HCT116 (cell line): Measurements from ENCODE around the gene TCF7L1.
"Not testable (repeated sequence)": the region's sequence is repeated elsewhere in the genome, so short reads cannot be mapped to it uniquely, and the experiment has no call there.

Experiments used
- EZH2 ChIP-seq: fragments of 200-600 bp; sonication (generic); IDR thresholded peaks from 2 replicates; pipeline ENCODE4 v1.6.1; 2017; ENCODE audit warnings: antibody characterized with exemption, mixed run types
- POLR2A ChIP-seq: IDR thresholded peaks from 2 replicates; pipeline ENCODE4 v1.7.0; 2011; ENCODE audit warnings: borderline replicate concordance; ENCODE audit not compliant: insufficient read depth, insufficient read length; ENCODE audit errors: extremely low read depth
- POLR2AphosphoS5 ChIP-seq: IDR thresholded peaks from 2 replicates; pipeline ENCODE4 v1.6.1; 2011; ENCODE audit warnings: mild to moderate bottlenecking, low read depth, low read length, moderate library complexity
- SIN3A ChIP-seq: IDR thresholded peaks from 2 replicates; pipeline ENCODE4 v1.6.1; 2012; ENCODE audit warnings: low read depth
- YY1 ChIP-seq: IDR thresholded peaks from 2 replicates; pipeline ENCODE4 v1.6.1; 2011; ENCODE audit warnings: low read length, low read depth, moderate library complexity, mild to moderate bottlenecking; ENCODE audit not compliant: insufficient replicate concordance; ENCODE audit errors: extremely low read depth
- TF ChIP-seq, protein P1 (sequence below): IDR thresholded peaks from 2 replicates; pipeline ENCODE4 v1.6.1; 2012; ENCODE audit warnings: low read depth
- TF ChIP-seq, protein P2 (sequence below), 3 experiments: fragments of 200-600 bp in 1 of 3; sonication (generic) in 1 of 3; IDR thresholded peaks in 2 of 3; conservative IDR thresholded peaks in 1 of 3; 2 replicates each; pipeline ENCODE4 v1.5.1; 2012 to 2017; ENCODE audit warnings: low read depth in 2 of 3, low read length in 2 of 3, antibody characterized with exemption in 1 of 3, borderline replicate concordance in 1 of 3, control low read depth in 1 of 3, mild to moderate bottlenecking in 1 of 3, mixed read lengths in 1 of 3, mixed run types in 1 of 3, moderate library complexity in 1 of 3; ENCODE audit not compliant: insufficient read depth in 1 of 3
- TF ChIP-seq, protein P3 (sequence below): IDR thresholded peaks from 2 replicates; pipeline ENCODE4 v1.6.1; 2011; ENCODE audit warnings: mild to moderate bottlenecking, low read length, moderate library complexity; ENCODE audit not compliant: insufficient replicate concordance; ENCODE audit errors: extremely low read depth
- TF ChIP-seq, protein P4 (sequence below): IDR thresholded peaks from 2 replicates; pipeline ENCODE4 v1.6.1; 2012

DNA sequence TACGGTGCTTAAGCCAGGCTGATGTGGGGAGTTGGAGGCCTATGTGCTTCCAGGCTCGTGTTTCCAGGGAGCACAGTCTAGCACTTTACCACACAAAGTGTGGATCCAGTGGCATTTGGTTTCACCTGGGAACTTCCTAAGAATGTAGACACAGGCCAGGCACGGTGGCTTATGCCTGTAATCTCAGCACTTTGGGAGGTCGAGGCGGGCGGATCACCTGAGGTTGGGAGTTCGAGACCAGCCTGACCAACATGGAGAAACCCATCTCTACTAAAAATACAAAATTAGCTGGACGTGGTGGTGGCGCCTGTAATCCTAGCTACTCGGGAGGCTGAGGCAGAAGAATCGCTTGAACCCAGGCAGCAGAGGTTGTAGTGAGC, 190.8 kb downstream of the TCF7L1 start:
- TF ChIP-seq, protein P1, sequence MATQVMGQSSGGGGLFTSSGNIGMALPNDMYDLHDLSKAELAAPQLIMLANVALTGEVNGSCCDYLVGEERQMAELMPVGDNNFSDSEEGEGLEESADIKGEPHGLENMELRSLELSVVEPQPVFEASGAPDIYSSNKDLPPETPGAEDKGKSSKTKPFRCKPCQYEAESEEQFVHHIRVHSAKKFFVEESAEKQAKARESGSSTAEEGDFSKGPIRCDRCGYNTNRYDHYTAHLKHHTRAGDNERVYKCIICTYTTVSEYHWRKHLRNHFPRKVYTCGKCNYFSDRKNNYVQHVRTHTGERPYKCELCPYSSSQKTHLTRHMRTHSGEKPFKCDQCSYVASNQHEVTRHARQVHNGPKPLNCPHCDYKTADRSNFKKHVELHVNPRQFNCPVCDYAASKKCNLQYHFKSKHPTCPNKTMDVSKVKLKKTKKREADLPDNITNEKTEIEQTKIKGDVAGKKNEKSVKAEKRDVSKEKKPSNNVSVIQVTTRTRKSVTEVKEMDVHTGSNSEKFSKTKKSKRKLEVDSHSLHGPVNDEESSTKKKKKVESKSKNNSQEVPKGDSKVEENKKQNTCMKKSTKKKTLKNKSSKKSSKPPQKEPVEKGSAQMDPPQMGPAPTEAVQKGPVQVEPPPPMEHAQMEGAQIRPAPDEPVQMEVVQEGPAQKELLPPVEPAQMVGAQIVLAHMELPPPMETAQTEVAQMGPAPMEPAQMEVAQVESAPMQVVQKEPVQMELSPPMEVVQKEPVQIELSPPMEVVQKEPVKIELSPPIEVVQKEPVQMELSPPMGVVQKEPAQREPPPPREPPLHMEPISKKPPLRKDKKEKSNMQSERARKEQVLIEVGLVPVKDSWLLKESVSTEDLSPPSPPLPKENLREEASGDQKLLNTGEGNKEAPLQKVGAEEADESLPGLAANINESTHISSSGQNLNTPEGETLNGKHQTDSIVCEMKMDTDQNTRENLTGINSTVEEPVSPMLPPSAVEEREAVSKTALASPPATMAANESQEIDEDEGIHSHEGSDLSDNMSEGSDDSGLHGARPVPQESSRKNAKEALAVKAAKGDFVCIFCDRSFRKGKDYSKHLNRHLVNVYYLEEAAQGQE: not testable (repeated sequence)
- TF ChIP-seq, protein P2, sequence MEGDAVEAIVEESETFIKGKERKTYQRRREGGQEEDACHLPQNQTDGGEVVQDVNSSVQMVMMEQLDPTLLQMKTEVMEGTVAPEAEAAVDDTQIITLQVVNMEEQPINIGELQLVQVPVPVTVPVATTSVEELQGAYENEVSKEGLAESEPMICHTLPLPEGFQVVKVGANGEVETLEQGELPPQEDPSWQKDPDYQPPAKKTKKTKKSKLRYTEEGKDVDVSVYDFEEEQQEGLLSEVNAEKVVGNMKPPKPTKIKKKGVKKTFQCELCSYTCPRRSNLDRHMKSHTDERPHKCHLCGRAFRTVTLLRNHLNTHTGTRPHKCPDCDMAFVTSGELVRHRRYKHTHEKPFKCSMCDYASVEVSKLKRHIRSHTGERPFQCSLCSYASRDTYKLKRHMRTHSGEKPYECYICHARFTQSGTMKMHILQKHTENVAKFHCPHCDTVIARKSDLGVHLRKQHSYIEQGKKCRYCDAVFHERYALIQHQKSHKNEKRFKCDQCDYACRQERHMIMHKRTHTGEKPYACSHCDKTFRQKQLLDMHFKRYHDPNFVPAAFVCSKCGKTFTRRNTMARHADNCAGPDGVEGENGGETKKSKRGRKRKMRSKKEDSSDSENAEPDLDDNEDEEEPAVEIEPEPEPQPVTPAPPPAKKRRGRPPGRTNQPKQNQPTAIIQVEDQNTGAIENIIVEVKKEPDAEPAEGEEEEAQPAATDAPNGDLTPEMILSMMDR (IDR thresholded peaks at IDR 0.05 in 2 of 3, conservative IDR thresholded peaks at IDR 0.05 in 1 of 3; ENCODE audit: borderline replicate concordance in 1 of 3, insufficient read depth in 1 of 3, low read depth in 2 of 3, low read length in 2 of 3): not testable (repeated sequence)
- not testable (repeated sequence) for TF ChIP-seq POLR2A, YY1, POLR2AphosphoS5, SIN3A, EZH2
- TF ChIP-seq, protein P3, sequence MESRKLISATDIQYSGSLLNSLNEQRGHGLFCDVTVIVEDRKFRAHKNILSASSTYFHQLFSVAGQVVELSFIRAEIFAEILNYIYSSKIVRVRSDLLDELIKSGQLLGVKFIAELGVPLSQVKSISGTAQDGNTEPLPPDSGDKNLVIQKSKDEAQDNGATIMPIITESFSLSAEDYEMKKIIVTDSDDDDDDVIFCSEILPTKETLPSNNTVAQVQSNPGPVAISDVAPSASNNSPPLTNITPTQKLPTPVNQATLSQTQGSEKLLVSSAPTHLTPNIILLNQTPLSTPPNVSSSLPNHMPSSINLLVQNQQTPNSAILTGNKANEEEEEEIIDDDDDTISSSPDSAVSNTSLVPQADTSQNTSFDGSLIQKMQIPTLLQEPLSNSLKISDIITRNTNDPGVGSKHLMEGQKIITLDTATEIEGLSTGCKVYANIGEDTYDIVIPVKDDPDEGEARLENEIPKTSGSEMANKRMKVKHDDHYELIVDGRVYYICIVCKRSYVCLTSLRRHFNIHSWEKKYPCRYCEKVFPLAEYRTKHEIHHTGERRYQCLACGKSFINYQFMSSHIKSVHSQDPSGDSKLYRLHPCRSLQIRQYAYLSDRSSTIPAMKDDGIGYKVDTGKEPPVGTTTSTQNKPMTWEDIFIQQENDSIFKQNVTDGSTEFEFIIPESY: not testable (repeated sequence)
- TF ChIP-seq, protein P4, sequence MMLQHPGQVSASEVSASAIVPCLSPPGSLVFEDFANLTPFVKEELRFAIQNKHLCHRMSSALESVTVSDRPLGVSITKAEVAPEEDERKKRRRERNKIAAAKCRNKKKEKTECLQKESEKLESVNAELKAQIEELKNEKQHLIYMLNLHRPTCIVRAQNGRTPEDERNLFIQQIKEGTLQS: not testable (repeated sequence)
